H54 (cell line): Measurements from ENCODE around the gene LIMK1.
"Not testable (repeated sequence)": the region's sequence is repeated elsewhere in the genome, so short reads cannot be mapped to it uniquely, and the experiment has no call there.

Experiments used
- DNase-seq: peaks from one replicate; pipeline ENCODE4 v3.0.0; 2011; ENCODE audit warnings: low spot score, mixed read lengths; ENCODE audit not compliant: insufficient read length
- FAIRE-seq: peaks from 3 replicates; lab custom pipeline; 2011; peaks lifted over from hg19 to GRCh38; lab: Jason Lieb, UNC
- POLR2A ChIP-seq: IDR thresholded peaks from 2 replicates; pipeline ENCODE4 v1.6.1; 2011; ENCODE audit warnings: low read depth, mild to moderate bottlenecking, low read length

LIMK1 gene

DNA sequence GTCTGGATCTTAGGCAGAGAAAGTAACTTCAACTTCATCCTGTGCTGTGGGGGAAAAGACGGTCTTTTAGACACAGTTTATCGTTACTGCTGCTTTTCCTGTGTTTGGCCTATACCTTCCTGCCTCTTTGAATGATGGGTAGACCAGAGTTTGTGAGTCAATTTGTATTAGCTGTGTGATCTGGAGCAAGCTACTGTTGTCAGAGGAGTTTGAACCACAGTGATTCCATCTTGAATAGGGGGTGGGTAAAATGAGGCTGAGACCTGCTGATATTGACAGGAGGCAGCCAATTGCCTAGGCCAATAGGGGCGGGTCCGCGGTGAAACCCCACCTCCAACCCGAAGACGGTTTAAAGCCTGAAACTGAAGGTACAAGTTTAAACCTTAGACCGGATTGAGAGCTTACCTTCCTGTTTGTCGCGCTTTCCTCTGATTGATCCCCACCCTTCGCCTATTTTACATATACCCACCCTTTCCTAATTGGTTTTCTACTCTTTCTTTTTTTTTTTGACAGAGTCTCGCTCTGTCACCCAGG is 54.8 kb downstream of the LIMK1 start:
- DNase-seq (no peak), FAIRE-seq (no peak)
- no peak for TF ChIP-seq POLR2A

- FAIRE-seq (no peak), DNase-seq (no peak)
- no peak for TF ChIP-seq POLR2A
These were observed 55.6 kb downstream of the LIMK1 start for GRCh38 chr7:74138945-74139843.

DNA sequence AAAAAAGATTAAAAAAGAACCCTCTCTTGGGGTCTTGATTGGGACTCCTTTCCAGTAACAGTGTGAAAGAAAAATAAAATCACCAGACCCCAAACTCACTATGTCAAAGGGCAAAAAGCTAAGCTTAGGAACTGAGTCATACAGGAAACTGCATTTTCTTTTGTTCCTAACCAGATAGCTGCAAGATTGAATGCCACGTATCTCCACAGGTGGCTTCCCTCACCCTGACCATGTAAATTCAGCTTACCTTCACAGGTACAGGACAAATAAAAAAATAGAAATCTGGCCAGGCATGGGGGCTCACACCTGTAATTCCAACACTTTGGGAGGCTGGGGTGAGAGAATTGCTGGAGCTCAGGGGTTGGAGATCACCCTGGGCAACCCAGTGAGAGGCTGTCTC is 58.1 kb downstream of the LIMK1 start:
- no peak for TF ChIP-seq POLR2A
- DNase-seq (no peak), FAIRE-seq (no peak)

DNA sequence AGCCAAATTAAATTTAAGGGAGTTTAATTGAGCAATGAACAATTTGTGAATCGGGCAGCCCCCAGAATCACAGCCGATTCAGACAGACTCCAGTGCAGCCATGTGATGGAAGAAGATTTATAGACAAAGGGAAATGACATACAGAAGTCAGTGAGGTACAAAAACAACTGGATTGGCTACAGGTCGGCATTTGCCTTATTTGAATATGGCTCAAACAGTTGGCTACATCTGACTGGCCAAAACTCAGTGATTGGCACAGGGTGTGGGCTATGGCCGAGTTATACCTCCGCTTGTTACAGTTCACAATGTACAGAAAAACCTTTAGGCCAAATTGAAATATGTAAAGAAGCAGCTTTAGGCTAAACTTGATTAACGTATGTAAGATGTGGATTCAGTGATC is 59.8 kb downstream of the LIMK1 start:
- no peak for FAIRE-seq
- DNase-seq, result no peak
- no peak for TF ChIP-seq POLR2A

GRCh38 chr7:74148491-74148890 is 64.9 kb downstream of the LIMK1 start:
- FAIRE-seq (no peak), DNase-seq (no peak)
- no peak for TF ChIP-seq POLR2A

DNA sequence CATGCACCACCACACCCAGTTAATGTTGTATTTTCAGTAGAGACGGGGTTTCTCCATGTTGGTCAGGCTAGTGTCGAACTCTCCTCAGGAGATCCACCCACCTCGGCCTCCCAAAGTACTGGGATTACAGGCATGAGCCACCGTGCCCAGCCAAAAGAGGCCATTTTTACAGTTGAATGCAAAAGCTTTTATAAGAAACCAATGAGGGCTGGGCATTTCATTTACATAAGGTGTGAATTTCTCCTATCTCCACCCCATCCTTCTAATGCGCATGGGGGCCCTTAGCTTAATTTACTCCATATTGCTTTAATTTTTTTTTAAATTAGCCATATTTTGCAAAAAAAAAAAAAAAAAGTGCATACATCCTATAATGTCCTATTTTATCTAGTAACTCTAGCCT is 65.5 kb downstream of the LIMK1 start:
- TF ChIP-seq POLR2A, result no peak
- FAIRE-seq, result no peak
- no peak for DNase-seq

GRCh38 chr7:74149603-74150002 is 66.0 kb downstream of the LIMK1 start:
- FAIRE-seq, result no peak
- DNase-seq, result no peak
- TF ChIP-seq POLR2A, result no peak

DNA sequence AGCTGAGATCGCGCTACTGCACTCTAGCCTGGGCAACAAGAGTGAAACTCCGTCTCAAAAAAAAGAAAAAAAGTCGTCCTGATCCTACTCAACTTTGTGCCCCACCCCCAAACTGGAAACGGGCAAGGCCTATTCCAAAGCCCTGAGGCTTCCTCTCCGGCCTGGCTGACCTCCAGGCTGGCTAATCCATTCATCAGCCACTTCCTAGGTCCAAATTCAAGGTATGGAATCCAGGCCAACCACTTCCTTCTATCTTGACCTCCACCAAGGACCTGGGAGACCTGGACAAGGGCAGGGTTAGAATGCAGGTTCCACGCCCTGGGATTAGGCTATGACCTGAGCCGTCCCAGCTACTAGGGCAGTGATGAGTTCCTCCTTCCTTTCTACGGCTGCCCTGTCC is 70.1 kb downstream of the LIMK1 start:
- no peak for TF ChIP-seq POLR2A
- no peak for DNase-seq

GRCh38 chr7:74155810-74156395 is 72.3 kb downstream of the LIMK1 start:
- DNase-seq (no peak), FAIRE-seq (no peak)
- TF ChIP-seq POLR2A, result no peak

More for the DNA sequence above, 70.1 kb downstream of the LIMK1 start:
- FAIRE-seq, result no peak

- no peak for TF ChIP-seq POLR2A
- FAIRE-seq (no peak), DNase-seq (no peak)
These were observed 74.0 kb downstream of the LIMK1 start for GRCh38 chr7:74157605-74158004.

GRCh38 chr7:74164985-74165456 is 81.4 kb downstream of the LIMK1 start:
- no peak for FAIRE-seq

GRCh38 chr7:74165867-74166593 is 82.4 kb downstream of the LIMK1 start:
- no peak for FAIRE-seq
- no peak for TF ChIP-seq POLR2A
- no peak for DNase-seq

More at GRCh38 chr7:74164985-74165456, 81.4 kb downstream of the LIMK1 start:
- DNase-seq, result no peak
- no peak for TF ChIP-seq POLR2A

DNA sequence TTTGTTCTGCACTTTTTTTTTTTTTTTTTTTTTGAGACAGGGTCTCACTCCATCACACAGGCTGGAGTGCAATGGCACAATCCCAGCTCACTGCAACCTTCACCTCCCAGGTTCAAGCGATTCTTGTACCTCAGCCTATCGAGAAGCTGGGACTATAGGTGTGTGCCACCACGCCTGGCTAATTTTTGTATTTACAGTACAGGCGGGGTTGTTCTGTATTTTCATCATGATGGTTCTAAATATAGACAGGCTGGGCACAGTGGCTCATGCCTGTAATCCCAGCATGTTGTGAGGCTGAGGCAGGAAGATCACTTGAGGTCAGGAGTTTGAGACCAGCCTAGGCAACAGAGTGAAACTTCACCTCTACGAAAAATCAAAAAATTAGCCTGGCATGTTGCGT is 83.7 kb downstream of the LIMK1 start:
- FAIRE-seq, result not testable (repeated sequence)

More for the DNA sequence above, 83.7 kb downstream of the LIMK1 start:
- DNase-seq, result not testable (repeated sequence)
